Measurements from ENCODE around the gene PBX1. TPM values are rescaled to one million over a fixed set of nuclear protein-coding genes. Genes with fewer than 3 reads are reported as not detected.

The PBX1 gene
- total and polyA plus RNA-seq, 2 experiments from 2014 or later: 40.0 to 104 TPM

DNA sequence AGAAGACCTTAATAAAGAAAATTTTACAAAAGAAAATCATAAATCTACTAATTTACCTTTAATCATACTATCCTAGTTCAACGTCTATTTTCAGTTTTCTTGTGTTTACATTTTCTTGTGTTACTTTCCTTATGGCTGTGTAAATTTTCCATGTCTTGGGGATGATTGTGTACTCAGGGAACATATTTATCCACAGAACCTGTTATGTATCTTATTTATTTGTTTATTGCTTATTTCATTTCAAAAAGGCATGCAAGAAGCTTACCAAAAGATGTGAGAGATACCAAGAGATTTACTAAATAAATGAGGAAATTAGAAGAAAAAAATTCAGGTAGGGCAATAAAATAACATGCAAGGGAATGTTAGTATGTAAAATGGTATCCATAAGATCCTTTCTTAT, 22.8 kb downstream of the PBX1 start:
- Mint-ChIP-seq H3K9me3 (no peaks in the 10 kb centered on the region), H3K4me1 (peaks cover 79% of the 10 kb centered on the region), H3K4me3 (no peak overlapping the region), H3K27ac (no peak overlapping the region), H3K27me3 (ENCODE audit: insufficient read depth, low read depth, poor library complexity) (peaks cover 5% of the 10 kb centered on the region), H3K36me3 (ENCODE audit: low read depth) (peaks cover 40% of the 10 kb centered on the region)
- no peaks in the 10 kb centered on the region for H3K36me3 ChIP-seq (ENCODE audit: insufficient read depth)
- ATAC-seq (no peak), DNase-seq (ENCODE audit: low spot score) (no peak)
- H3K9me2 ChIP-seq (ENCODE audit: insufficient read depth): no peaks in the 10 kb centered on the region
- no peak overlapping the region for H2AFZ ChIP-seq
- no peaks in the 10 kb centered on the region for H3K27me3 ChIP-seq (ENCODE audit: insufficient read depth)
- H3K4me2 ChIP-seq: no peak overlapping the region
- H3K27ac ChIP-seq (ENCODE audit: low read depth): peak overlapping the region; percentile 40; the same call in 1 of the 2 replicates
- peaks cover 80% of the 10 kb centered on the region for H3K4me1 ChIP-seq (ENCODE audit: insufficient read depth)
- H4K20me1 ChIP-seq (replicated peaks; ENCODE audit: insufficient read depth): peaks cover 11% of the 10 kb centered on the region; the same call in 1 of the 2 replicates
- H3K79me2 ChIP-seq (replicated peaks; ENCODE audit: insufficient read depth): peaks cover 100% of the 10 kb centered on the region
- no peak for TF ChIP-seq ZNF331 (CRISPR knock-in tag; IDR thresholded peaks at IDR 0.05; ENCODE audit: low read depth)
- TF ChIP-seq, protein P1, sequence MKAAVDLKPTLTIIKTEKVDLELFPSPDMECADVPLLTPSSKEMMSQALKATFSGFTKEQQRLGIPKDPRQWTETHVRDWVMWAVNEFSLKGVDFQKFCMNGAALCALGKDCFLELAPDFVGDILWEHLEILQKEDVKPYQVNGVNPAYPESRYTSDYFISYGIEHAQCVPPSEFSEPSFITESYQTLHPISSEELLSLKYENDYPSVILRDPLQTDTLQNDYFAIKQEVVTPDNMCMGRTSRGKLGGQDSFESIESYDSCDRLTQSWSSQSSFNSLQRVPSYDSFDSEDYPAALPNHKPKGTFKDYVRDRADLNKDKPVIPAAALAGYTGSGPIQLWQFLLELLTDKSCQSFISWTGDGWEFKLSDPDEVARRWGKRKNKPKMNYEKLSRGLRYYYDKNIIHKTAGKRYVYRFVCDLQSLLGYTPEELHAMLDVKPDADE (IDR thresholded peaks at IDR 0.05): no peak
- H3K4me3 ChIP-seq: no peak overlapping the region
- peaks cover 6% of the 10 kb centered on the region; the same call in 1 of the 2 replicates for H3F3A ChIP-seq (replicated peaks; ENCODE audit: low read depth)

DNA sequence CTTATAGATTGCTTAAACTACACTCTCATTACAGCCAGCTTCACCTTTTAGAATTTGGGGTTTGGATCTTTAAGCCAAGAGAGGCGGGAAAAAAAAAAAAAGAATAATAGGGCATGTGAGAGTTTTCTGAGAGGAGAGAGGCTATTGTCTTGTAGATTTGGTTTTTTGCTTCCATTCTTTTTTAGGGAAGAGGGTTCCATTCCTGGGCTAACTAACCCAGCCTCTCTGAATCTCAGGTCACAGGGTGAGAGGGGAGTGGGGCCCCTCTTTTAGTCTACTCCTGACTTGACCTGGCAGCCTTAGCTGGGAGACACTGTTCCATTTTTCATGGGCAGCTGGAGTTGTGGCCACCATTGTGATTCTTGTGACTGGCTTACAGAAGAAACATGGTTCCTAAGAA, 24.2 kb downstream of the PBX1 start:
- Histone ChIP-seq H3K27me3 (ENCODE audit: insufficient read depth) (no peaks in the 10 kb centered on the region), H3K36me3 (ENCODE audit: insufficient read depth) (no peaks in the 10 kb centered on the region), H3K4me3 (peak overlapping the region; percentile 29), H3K9me2 (ENCODE audit: insufficient read depth) (no peaks in the 10 kb centered on the region), H4K20me1 (replicated peaks; ENCODE audit: insufficient read depth) (peaks cover 8% of the 10 kb centered on the region; the same call in 1 of the 2 replicates), H3K4me2 (peak overlapping the region; percentile 69), H2AFZ (no peak overlapping the region), H3F3A (replicated peaks; ENCODE audit: low read depth) (peaks cover 8% of the 10 kb centered on the region; the same call in 1 of the 2 replicates), H3K27ac (ENCODE audit: low read depth) (peak overlapping the region; percentile 56; the same call in 1 of the 2 replicates), H3K79me2 (replicated peaks; ENCODE audit: insufficient read depth) (peaks cover 100% of the 10 kb centered on the region), H3K4me1 (ENCODE audit: insufficient read depth) (peaks cover 80% of the 10 kb centered on the region)
- peaks cover 45% of the 10 kb centered on the region for H3K36me3 Mint-ChIP-seq (ENCODE audit: low read depth)
- DNase-seq (ENCODE audit: low spot score) (peak; percentile 77), ATAC-seq (peak; percentile 76)
- peak overlapping the region; percentile 45; the same call in 1 of the 3 replicates for H3K4me3 Mint-ChIP-seq
- peaks cover 8% of the 10 kb centered on the region for H3K27me3 Mint-ChIP-seq (ENCODE audit: insufficient read depth, low read depth, poor library complexity)
- no peaks in the 10 kb centered on the region for H3K9me3 Mint-ChIP-seq
- H3K4me1 Mint-ChIP-seq: peaks cover 79% of the 10 kb centered on the region
- peak overlapping the region; percentile 66; the same call in 1 of the 2 replicates for H3K27ac Mint-ChIP-seq
- TF ChIP-seq ZNF331 (CRISPR knock-in tag; IDR thresholded peaks at IDR 0.05; ENCODE audit: low read depth) (no peak), CTCF (conservative IDR thresholded peaks at IDR 0.05; ENCODE audit: low read depth in 2 of 2) (no peak), JUNB (IDR thresholded peaks at IDR 0.05; ENCODE audit: unreplicated experiment) (no peak), CREB1 (CRISPR knock-in tag; IDR thresholded peaks at IDR 0.05; ENCODE audit: low read depth) (no peak)
- TF ChIP-seq, protein P2, sequence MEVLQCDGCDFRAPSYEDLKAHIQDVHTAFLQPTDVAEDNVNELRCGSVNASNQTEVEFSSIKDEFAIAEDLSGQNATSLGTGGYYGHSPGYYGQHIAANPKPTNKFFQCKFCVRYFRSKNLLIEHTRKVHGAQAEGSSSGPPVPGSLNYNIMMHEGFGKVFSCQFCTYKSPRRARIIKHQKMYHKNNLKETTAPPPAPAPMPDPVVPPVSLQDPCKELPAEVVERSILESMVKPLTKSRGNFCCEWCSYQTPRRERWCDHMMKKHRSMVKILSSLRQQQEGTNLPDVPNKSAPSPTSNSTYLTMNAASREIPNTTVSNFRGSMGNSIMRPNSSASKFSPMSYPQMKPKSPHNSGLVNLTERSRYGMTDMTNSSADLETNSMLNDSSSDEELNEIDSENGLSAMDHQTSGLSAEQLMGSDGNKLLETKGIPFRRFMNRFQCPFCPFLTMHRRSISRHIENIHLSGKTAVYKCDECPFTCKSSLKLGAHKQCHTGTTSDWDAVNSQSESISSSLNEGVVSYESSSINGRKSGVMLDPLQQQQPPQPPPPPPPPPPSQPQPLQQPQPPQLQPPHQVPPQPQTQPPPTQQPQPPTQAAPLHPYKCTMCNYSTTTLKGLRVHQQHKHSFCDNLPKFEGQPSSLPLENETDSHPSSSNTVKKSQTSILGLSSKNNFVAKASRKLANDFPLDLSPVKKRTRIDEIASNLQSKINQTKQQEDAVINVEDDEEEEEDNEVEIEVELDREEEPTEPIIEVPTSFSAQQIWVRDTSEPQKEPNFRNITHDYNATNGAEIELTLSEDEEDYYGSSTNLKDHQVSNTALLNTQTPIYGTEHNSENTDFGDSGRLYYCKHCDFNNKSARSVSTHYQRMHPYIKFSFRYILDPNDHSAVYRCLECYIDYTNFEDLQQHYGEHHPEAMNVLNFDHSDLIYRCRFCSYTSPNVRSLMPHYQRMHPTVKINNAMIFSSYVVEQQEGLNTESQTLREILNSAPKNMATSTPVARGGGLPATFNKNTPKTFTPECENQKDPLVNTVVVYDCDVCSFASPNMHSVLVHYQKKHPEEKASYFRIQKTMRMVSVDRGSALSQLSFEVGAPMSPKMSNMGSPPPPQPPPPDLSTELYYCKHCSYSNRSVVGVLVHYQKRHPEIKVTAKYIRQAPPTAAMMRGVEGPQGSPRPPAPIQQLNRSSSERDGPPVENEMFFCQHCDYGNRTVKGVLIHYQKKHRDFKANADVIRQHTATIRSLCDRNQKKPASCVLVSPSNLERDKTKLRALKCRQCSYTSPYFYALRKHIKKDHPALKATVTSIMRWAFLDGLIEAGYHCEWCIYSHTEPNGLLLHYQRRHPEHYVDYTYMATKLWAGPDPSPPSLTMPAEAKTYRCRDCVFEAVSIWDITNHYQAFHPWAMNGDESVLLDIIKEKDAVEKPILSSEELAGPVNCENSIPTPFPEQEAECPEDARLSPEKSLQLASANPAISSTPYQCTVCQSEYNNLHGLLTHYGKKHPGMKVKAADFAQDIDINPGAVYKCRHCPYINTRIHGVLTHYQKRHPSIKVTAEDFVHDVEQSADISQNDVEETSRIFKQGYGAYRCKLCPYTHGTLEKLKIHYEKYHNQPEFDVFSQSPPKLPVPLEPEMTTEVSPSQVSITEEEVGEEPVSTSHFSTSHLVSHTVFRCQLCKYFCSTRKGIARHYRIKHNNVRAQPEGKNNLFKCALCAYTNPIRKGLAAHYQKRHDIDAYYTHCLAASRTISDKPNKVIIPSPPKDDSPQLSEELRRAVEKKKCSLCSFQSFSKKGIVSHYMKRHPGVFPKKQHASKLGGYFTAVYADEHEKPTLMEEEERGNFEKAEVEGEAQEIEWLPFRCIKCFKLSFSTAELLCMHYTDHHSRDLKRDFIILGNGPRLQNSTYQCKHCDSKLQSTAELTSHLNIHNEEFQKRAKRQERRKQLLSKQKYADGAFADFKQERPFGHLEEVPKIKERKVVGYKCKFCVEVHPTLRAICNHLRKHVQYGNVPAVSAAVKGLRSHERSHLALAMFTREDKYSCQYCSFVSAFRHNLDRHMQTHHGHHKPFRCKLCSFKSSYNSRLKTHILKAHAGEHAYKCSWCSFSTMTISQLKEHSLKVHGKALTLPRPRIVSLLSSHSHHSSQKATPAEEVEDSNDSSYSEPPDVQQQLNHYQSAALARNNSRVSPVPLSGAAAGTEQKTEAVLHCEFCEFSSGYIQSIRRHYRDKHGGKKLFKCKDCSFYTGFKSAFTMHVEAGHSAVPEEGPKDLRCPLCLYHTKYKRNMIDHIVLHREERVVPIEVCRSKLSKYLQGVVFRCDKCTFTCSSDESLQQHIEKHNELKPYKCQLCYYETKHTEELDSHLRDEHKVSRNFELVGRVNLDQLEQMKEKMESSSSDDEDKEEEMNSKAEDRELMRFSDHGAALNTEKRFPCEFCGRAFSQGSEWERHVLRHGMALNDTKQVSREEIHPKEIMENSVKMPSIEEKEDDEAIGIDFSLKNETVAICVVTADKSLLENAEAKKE (CRISPR knock-in tag; IDR thresholded peaks at IDR 0.05): no peak; the same call in 1 of the 2 replicates
- TF ChIP-seq, protein P1 (IDR thresholded peaks at IDR 0.05): no peak

Data from GM23338 (cell line).